Left forelimb (tissue), 1 donor: Measurements from ENCODE around the gene CASZ1.

Source experiments
- DNase-seq: peaks from one replicate; pipeline ENCODE4 v3.0.0-alpha.2; 2018; ENCODE audit warnings: low spot score

Gene CASZ1

DNA sequence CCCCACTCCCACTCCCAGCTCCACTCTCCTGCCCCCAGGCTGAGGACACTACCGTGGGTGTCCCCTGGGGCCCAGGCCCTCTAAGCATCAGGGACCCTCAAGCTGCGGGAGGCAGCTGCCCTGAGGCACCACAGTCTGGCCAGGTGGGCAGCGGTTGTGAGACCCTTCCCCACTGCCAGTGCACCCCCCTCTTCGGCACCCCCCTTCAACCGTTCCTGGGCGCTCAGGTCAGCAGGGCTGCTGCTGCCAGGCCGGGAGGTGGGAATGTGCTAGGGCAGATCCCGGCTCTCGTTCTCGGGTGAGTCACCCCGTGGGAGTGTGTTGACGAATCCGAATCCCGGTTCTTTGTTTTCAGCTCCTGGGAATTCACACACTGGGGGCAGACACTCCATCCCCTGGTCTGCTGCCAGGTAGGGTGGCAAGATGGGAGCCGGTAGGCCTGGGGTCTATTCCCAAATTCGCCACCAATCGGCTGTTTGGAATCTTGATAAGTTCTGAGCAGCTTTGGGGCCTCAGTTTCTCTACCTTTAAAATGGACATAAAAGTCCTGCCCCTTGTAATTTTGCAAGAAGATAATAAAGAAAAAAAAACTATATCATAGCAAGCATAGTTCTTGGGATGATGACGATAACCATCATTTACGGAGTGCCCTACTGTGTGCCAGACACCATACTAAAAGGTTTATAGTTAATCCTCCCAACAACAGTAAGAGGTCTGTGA lies 28.5 kb upstream of the CASZ1 start:
- DNase-seq, result no peak

- no peak for DNase-seq
Measured at GRCh38 chr1:10823000-10823401, 26.6 kb upstream of the CASZ1 start.

DNA sequence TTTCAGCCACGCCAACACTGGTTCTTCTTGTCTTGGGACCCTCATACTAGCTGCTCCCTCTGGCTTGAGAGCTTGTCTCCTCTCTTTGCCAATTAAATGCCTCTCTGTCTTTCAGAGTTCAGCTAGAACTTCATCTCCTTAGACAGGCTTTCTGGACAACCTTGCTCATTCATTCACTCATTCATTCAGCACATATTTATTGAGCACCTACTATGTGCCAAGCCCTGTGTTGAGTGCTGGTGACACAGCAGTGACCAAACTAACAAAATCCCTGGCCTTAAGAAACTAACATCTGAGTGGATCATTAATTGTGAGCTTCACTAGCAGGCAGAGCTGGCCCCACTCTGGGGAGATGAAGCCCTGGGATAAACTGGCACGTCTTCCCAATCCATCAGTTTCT lies 24.9 kb upstream of the CASZ1 start:
- DNase-seq, result no peak

GRCh38 chr1:10820422-10820821 lies 24.0 kb upstream of the CASZ1 start:
- no peak for DNase-seq

GRCh38 chr1:10819198-10819901 lies 22.9 kb upstream of the CASZ1 start:
- DNase-seq, result no peak

DNA sequence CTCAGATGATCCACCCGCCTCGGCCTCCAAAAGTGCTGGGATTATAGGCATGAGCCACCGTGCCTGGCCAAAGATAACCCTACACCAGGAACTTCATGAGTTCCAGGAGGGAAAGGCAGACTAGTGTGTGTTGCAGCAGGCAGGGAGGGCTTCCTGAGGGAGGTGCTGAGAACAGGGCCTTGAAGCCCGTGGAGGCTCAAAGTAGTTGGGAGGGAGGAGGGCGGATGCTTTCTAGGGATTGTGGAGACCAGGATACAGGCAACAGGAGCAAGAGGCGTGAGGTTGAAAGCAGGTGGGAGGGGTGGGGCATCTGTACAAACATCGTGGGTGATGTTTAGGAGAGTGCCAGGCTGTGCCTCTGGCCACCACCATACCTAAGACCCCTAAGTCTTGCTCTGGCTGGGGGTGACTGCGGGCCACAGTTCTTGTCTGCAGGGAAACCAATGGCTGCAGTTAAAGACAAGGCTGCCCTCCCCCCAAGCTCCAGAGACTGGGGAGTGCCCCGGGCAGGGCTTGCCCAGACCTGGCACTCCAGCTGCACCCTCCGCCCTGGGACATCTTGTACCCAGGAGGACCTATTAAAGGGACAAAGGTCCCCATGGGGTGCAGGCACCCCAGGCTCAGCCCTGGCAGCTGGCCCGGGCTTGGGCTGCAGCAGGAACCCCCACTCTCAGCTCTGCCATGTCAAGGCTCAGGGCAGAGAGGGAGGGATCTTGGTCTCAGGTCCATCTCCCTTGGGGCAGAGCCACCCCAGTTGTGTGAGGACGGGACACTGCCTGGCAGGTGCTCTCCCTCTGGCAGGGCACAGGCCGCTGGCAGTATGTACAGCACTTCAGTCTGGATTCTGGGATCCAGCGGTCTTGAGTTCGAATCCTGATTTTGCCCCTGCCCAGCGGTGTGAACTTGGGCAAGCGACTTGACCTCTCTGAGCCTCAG lies 22.1 kb upstream of the CASZ1 start:
- DNase-seq, result no peak

DNA sequence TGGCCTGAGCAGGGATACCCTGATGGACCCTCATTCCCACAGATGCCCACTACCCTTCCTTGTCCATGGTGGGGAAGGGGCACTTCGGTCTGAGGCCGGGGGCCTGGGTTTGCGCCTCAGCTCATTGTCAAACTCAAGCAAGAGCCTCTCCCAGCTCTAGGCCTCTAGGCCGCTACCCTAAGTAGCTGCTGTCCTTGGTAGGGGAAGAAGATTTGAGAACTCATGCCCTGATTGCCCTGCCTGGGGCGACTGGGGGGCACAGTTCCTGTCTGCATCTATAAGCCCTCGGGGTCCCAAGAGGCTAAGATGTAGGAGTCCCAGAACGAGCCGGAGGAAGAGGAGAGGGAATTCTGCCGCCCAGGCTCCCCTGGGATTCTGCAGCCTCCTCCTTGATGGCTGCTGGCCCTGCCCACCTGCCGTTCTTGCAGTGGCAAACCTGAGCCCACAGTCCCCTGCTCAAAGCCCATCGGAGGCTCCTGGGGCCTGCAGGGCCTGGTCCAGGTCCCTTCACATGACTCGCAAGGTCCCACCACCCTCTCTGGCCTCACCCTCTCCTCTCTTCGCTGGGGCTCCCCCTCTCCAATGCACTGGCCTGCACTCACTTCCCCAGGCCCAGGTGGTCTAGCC lies 20.4 kb upstream of the CASZ1 start:
- no peak for DNase-seq

- no peak for DNase-seq
Measured at GRCh38 chr1:10816233-10816632, 19.8 kb upstream of the CASZ1 start.

DNA sequence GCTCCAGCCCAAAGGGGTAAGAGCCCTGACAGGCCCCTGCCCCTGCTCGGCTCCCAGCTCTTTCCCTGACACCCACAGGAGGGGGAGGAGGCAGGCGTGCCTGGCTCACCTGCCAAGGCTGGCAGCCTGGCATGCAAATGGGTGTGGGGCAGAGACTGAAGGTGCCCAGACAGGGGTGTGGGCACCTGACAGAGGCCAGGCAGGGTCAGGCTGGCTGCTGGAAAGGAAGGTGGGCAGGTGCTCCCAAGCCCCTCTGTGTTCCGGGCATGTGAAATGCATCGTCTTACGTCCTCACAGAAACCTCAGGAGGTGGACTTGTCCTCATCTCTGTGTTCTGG lies 19.4 kb upstream of the CASZ1 start:
- no peak for DNase-seq

GRCh38 chr1:10814976-10815857 lies 18.8 kb upstream of the CASZ1 start:
- no peak for DNase-seq

DNA sequence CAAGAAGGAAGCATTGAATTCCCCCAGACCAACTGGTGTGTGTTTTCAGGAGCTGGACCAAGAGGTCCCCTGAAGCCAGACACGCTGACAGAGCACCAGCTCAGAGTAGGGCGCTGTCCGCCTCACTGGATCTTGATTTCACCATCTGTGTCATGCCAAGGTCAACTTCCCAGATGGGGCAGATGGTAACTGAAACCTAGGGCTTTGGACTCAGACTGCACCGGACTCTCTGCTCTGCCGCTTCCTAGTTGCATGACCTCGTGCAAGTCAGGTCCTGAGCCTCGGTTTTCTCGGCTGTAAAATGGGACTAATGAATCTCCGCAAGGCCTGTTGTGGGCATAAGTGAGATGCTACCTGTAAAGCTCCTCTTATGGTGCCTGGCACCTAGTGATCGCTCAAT lies 17.9 kb upstream of the CASZ1 start:
- no peak for DNase-seq

- no peak for DNase-seq
Measured at GRCh38 chr1:10813799-10814198, 17.4 kb upstream of the CASZ1 start.

- no peak for DNase-seq
Measured at GRCh38 chr1:10812387-10812915, 16.0 kb upstream of the CASZ1 start.

DNA sequence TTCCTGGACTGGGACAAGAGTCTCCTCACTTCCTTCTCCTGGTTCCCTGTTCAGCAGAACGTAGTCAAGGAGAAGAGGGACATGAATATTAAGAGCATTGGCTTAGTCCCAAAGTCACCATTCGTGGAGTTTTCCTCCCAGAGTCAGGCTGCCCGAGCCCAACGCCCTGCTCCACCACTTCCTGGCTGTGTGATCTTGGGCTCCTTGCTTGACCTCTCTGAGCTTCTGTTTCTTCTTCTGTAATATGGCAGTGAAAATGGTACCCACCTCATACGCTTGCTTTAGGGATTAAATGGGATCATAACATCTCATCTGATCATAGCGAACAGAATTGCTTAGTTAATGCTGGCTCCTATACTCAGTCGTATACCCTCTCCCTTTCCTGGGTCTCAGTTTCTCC lies 12.0 kb upstream of the CASZ1 start:
- no peak for DNase-seq

- no peak for DNase-seq
Measured at GRCh38 chr1:10806966-10807365, 10.5 kb upstream of the CASZ1 start.

- no peak for DNase-seq
Measured at GRCh38 chr1:10803971-10804820, 7.8 kb upstream of the CASZ1 start.

DNA sequence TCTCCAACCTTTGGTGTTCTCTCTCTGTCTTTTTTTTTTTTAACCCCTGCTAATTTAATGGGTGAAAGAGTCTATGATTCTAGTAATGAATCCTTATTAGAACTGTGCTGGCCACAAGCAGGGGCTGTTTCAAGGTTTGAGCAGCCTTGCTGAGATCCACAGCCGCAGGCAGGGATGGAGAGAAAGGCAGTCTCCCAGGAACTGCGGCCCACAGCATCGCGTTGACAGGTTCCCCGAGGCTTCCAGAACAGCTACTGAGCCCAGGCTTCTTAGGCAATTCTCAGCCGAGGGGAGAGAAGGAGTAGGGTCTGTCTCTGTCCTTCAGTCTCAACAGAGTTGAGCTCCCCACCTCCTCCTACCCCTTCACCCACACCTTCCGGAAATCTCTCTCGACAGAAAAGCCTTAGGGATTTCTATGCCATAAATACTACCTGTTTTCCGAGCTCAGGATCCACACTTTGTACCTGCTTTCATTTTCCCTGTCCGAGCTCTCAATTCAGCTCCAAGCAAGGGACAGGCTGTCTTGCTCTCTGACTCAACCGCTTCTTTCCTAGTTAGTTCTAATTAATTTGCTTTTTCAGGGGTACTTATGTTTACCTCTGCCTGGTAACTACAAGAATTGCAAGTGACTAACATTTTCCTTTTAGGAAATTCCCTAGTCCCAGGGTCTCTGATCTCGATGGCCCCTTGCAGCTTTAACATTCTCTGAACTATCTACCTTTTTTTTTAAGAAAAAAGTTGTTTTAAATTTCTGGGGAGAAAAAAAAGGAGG lies 6.7 kb upstream of the CASZ1 start:
- no peak for DNase-seq

DNA sequence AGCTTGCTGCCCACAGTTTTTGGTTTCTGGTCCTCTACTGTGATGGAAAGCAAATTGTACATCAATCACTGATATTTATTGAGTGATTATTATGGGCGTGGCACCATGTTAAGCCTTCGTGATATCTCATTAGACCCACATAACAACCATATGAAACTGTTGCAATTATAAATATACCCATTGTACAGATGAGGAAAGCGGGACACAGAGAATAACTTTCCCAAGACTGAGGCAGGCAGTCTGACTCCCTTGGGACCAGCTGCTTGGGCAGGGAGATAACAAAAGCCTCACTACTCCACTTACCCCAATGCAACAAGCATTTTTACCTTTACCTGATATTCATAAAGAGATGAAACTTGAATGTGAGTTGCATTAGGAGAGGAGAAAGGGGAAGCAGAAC lies 4.3 kb upstream of the CASZ1 start:
- no peak for DNase-seq

DNA sequence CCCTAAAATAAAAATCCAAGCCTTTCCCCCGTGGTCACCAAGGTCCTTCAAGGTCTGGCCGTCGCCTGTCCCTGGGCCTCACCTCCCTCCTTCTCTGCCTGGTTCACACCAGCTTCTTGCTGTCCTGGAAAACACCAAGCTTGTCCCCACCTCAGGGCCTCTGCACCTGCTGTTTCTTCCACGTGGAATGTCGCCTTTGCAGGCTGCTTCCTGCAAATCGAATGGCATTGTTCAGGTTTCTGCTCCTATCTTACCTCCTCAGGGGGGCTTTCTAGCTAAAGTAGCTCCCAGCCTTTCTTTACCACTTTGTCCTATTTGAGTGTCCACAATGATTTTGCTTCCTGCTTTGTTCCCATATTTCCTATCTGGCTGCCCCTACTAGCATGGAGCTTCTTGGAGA lies 3.3 kb upstream of the CASZ1 start:
- DNase-seq, result no peak
